Adrenal gland (tissue), 5 donors: Measurements from ENCODE around the gene DNAJC1.

Source experiments
- POLR2A ChIP-seq, 2 donors: fragments of 450-650 bp; IDR thresholded peaks; one replicate each; pipeline ENCODE4 v1.6.1; 2017; ENCODE audit warnings: antibody characterized with exemption in 2 of 2, mild to moderate bottlenecking in 2 of 2, moderate library complexity in 1 of 2
- TF ChIP-seq, protein P1 (sequence below), 6 experiments: fragments of 450-650 bp in 4 of 6; fragments of 200-600 bp in 2 of 6; sonication (generic) in 1 of 6; IDR thresholded peaks; 1 replicate in 5 of 6; 2 replicates in 1 of 6; pipeline versions ENCODE4 v1.5.1 to v1.8.0; 2016 to 2021; ENCODE audit warnings: antibody characterized with exemption in 6 of 6, mild to moderate bottlenecking in 2 of 6, moderate library complexity in 1 of 6
- donor health status: DM: no; HTN: no; CAD: no.

DNA sequence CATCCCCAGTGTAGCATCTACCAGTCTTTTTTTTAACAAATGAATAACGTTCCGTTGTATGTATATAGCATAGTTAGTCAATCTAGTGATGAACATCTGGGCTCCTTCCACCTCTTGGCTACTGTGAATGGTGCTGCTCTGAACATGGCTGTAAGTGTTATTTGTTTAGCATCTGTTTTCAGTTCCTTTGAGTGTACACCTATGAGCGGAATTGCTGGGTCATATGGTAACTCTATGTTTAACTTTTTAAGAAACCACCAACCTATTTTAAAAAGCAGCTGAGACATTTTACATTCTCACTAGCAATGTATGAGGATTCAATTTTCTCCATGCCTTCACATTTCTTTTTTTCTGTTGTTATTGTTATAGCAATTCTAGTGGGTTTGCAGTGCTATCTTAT lies 178.2 kb downstream of the DNAJC1 start:
- TF ChIP-seq, protein P1, sequence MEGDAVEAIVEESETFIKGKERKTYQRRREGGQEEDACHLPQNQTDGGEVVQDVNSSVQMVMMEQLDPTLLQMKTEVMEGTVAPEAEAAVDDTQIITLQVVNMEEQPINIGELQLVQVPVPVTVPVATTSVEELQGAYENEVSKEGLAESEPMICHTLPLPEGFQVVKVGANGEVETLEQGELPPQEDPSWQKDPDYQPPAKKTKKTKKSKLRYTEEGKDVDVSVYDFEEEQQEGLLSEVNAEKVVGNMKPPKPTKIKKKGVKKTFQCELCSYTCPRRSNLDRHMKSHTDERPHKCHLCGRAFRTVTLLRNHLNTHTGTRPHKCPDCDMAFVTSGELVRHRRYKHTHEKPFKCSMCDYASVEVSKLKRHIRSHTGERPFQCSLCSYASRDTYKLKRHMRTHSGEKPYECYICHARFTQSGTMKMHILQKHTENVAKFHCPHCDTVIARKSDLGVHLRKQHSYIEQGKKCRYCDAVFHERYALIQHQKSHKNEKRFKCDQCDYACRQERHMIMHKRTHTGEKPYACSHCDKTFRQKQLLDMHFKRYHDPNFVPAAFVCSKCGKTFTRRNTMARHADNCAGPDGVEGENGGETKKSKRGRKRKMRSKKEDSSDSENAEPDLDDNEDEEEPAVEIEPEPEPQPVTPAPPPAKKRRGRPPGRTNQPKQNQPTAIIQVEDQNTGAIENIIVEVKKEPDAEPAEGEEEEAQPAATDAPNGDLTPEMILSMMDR (IDR thresholded peaks at IDR 0.05): no peak
- no peak for TF ChIP-seq POLR2A (IDR thresholded peaks at IDR 0.05)
